AG09319 (cell line): ENCODE data around the gene KMT2B.

Experiments used
- DNase-seq: peaks from one replicate; pipeline ENCODE4 v3.0.0-alpha.2; 2010; ENCODE audit warnings: low read depth; ENCODE audit errors: extremely low read depth
- TF ChIP-seq, protein P1 (sequence below): IDR thresholded peaks from 2 replicates; pipeline ENCODE4 v1.5.1; 2011; ENCODE audit warnings: low read depth, mild to moderate bottlenecking, inconsistent platforms, low read length, moderate library complexity

KMT2B gene

DNA sequence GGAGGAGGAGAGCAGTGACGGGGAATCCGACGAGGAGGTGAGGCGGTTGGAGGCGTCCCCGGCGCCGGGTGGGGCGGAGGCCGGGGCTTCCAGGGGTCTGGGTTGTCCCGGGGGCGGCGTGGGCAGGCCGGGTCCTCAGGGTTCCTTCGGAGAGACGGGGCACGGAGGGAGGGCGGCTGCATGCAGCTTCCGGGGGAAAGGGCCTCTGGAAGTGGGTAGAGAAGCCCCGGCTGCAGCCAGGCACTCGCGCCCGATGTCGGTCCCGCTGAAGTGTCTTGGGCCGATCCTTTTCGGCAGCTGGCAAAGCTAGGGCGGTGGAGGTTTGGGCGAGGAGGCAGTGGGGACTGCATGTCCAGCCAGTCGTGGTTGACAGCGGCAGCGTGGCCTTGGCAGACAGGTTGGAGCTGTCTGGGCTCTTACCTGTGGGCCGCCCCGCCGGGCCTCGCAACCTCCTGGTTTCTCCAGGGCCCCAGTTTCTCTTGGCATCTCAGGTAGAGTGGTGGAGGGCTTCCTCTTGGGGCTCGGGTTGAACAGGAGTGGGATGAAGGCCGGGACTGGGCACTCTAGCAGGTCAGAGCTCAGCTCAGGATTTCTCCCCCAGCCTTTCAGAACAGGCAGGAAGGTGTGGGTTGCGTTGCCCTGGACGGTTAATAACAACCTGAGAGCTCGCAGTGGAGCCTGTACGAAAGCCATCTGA, 690 bp downstream of the KMT2B start:
- DNase-seq, result no peak
- TF ChIP-seq, protein P1, sequence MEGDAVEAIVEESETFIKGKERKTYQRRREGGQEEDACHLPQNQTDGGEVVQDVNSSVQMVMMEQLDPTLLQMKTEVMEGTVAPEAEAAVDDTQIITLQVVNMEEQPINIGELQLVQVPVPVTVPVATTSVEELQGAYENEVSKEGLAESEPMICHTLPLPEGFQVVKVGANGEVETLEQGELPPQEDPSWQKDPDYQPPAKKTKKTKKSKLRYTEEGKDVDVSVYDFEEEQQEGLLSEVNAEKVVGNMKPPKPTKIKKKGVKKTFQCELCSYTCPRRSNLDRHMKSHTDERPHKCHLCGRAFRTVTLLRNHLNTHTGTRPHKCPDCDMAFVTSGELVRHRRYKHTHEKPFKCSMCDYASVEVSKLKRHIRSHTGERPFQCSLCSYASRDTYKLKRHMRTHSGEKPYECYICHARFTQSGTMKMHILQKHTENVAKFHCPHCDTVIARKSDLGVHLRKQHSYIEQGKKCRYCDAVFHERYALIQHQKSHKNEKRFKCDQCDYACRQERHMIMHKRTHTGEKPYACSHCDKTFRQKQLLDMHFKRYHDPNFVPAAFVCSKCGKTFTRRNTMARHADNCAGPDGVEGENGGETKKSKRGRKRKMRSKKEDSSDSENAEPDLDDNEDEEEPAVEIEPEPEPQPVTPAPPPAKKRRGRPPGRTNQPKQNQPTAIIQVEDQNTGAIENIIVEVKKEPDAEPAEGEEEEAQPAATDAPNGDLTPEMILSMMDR, result no peak

GRCh38 chr19:35719402-35720162, 1.8 kb downstream of the KMT2B start:
- TF ChIP-seq, protein P1, result no peak
- no peak for DNase-seq

- TF ChIP-seq, protein P1, result no peak
- DNase-seq, result no peak
Measured at GRCh38 chr19:35720163-35720524, 2.3 kb downstream of the KMT2B start.

DNA sequence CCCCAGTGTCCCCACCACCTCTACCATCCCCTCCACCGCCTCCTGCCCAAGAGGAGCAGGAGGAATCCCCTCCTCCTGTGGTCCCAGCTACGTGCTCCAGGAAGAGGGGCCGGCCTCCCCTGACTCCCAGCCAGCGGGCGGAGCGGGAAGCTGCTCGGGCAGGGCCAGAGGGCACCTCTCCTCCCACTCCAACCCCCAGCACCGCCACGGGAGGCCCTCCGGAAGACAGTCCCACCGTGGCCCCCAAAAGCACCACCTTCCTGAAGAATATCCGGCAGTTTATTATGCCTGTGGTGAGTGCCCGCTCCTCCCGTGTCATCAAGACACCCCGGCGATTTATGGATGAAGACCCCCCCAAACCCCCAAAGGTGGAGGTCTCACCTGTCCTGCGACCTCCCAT, 2.8 kb downstream of the KMT2B start:
- TF ChIP-seq, protein P1, result no peak
- no peak for DNase-seq

- TF ChIP-seq, protein P1, result no peak
- DNase-seq, result no peak
Measured at GRCh38 chr19:35721374-35721773, 3.6 kb downstream of the KMT2B start.

- TF ChIP-seq, protein P1, result no peak
- DNase-seq, result no peak
Measured at GRCh38 chr19:35722461-35722860, 4.7 kb downstream of the KMT2B start.

- DNase-seq, result no peak
- TF ChIP-seq, protein P1, result no peak
Measured at GRCh38 chr19:35722897-35723296, 5.1 kb downstream of the KMT2B start.
